Chondrocyte (in vitro differentiated cells): ENCODE measurements around the gene MAX. TPM values are rescaled to one million over a fixed set of nuclear protein-coding genes. Genes with fewer than 3 reads are reported as not detected.
A peak's percentile ranks its signal among the peaks of the same experiment; 100 is the strongest.

Experiments used
- DNase-seq: peaks from one replicate; pipeline ENCODE4 v3.0.0; 2021; ENCODE audit warnings: mixed read lengths, low spot score
- H3K27ac Mint-ChIP-seq: one replicate; pipeline ENCODE4 v1.8.0; 2021; ENCODE audit warnings: mild to moderate bottlenecking, moderate library complexity, mixed read lengths; ENCODE audit not compliant: unreplicated experiment
- H3K27me3 Mint-ChIP-seq: 2 replicates; pipeline ENCODE4 v1.8.0; 2021; ENCODE audit warnings: low read depth, mixed read lengths
- H3K36me3 Mint-ChIP-seq: 2 replicates; pipeline ENCODE4 v1.8.0; 2021; ENCODE audit warnings: low read depth, mixed read lengths
- H3K4me1 Mint-ChIP-seq: 2 replicates; pipeline ENCODE4 v1.8.0; 2021; ENCODE audit warnings: low read depth, mild to moderate bottlenecking, mixed read lengths
- H3K4me3 Mint-ChIP-seq: one replicate; pipeline ENCODE4 v1.8.0; 2021; ENCODE audit warnings: mild to moderate bottlenecking, moderate library complexity, mixed read lengths; ENCODE audit not compliant: unreplicated experiment
- H3K9me3 Mint-ChIP-seq: 2 replicates; pipeline ENCODE4 v1.8.0; 2021; ENCODE audit warnings: low read depth, mixed read lengths
- CTCF ChIP-seq: fragments of 200-600 bp; sonication (generic); IDR thresholded peaks from 2 replicates; pipeline ENCODE4 v1.5.0; 2021; ENCODE audit warnings: antibody characterized with exemption, mild to moderate bottlenecking, moderate library complexity
- long read RNA-seq: library from polyadenylated mRNA; stranded (forward); transcript quantifications from one replicate; pipeline ENCODE4 v2.0.0, GENCODE V29; 2021
- total RNA-seq: library from RNA; stranded (reverse); gene quantifications from 3 replicates; pipeline ENCODE4 v1.2.1, GENCODE V29; 2021

MAX gene
- 78.2 to 94.1 TPM (median 83.8 TPM) in 3 replicates for total RNA-seq
- long read RNA-seq, transcript MAX-204 (4 exons, 1,973 nt): major isoform, 14 of 24 reads
- long read RNA-seq, partial matches to known transcripts: 0 of 24 reads
- long read RNA-seq, other reads (novel, unspliced or antisense): 5 of 24 reads

GRCh38 chr14:65102441-65103149 is at the start of gene MAX:
MAX (minus strand) TSS chr14:65102517; CDS start chr14:65102339, 178 bp downstream.
- Mint-ChIP-seq H3K4me1 (peaks cover 30% of the 10 kb centered on the region), H3K27ac (peak within 1 kb of the TSS; percentile 95), H3K9me3 (no peaks in the 10 kb centered on the region), H3K36me3 (peaks cover 3% of the 10 kb centered on the region), H3K4me3 (peak within 1 kb of the TSS; percentile 82), H3K27me3 (no peaks in the 10 kb centered on the region)
- no peak for TF ChIP-seq CTCF
- peak; percentile 99 for DNase-seq

GRCh38 chr14:65151609-65151956 is 49.3 kb upstream of the MAX start:
- Mint-ChIP-seq H3K27me3 (peaks cover 12% of the 10 kb centered on the region), H3K4me3 (no peak overlapping the region), H3K27ac (no peak overlapping the region), H3K9me3 (no peaks in the 10 kb centered on the region), H3K36me3 (no peaks in the 10 kb centered on the region), H3K4me1 (peaks cover 2% of the 10 kb centered on the region)
- DNase-seq: no peak
- TF ChIP-seq CTCF: no peak

GRCh38 chr14:65150898-65151608 is 48.7 kb upstream of the MAX start:
- no peaks in the 10 kb centered on the region for H3K4me1 Mint-ChIP-seq
- H3K9me3 Mint-ChIP-seq: no peaks in the 10 kb centered on the region
- no peak overlapping the region for H3K27ac Mint-ChIP-seq
- peaks cover 16% of the 10 kb centered on the region for H3K27me3 Mint-ChIP-seq
- H3K4me3 Mint-ChIP-seq: no peak overlapping the region
- DNase-seq: no peak
- H3K36me3 Mint-ChIP-seq: no peaks in the 10 kb centered on the region
- no peak for TF ChIP-seq CTCF

GRCh38 chr14:65149116-65149515 is 46.8 kb upstream of the MAX start:
- Mint-ChIP-seq H3K36me3 (no peaks in the 10 kb centered on the region), H3K27ac (no peak overlapping the region), H3K4me3 (no peak overlapping the region), H3K9me3 (no peaks in the 10 kb centered on the region), H3K27me3 (peaks cover 21% of the 10 kb centered on the region), H3K4me1 (no peaks in the 10 kb centered on the region)
- no peak for TF ChIP-seq CTCF
- DNase-seq: no peak

- Mint-ChIP-seq H3K4me3 (no peak overlapping the region), H3K36me3 (no peaks in the 10 kb centered on the region)
- TF ChIP-seq CTCF: no peak
Measured at GRCh38 chr14:65144170-65144569, 41.9 kb upstream of the MAX start.

More at GRCh38 chr14:65144170-65144569, 41.9 kb upstream of the MAX start:
- Mint-ChIP-seq H3K27ac (no peak overlapping the region), H3K9me3 (no peaks in the 10 kb centered on the region), H3K4me1 (no peaks in the 10 kb centered on the region), H3K27me3 (peaks cover 26% of the 10 kb centered on the region)
- no peak for DNase-seq
